GM18873 (cell line): Measurements from ENCODE around the gene NOL12.

Experiments
- ATAC-seq: cut with Tn5 transposase; IDR thresholded peaks from one replicate; pipeline ENCODE4 v1.9.1; 2021; ENCODE audit warnings: mild to moderate bottlenecking, moderate library complexity, moderate number of reproducible peaks; ENCODE audit not compliant: unreplicated experiment, low FRiP score

The NOL12 gene

GRCh38 chr22:37659066-37659896 is 26.9 kb upstream of the NOL12 start:
- no peak for ATAC-seq

GRCh38 chr22:37659897-37660708 is 26.0 kb upstream of the NOL12 start:
- ATAC-seq, result no peak

GRCh38 chr22:37660709-37661045 is 25.5 kb upstream of the NOL12 start:
- no peak for ATAC-seq

GRCh38 chr22:37661160-37661924 is 24.8 kb upstream of the NOL12 start:
- ATAC-seq, result no peak

GRCh38 chr22:37662039-37662438 is 24.1 kb upstream of the NOL12 start:
- no peak for ATAC-seq

- no peak for ATAC-seq
Measured at GRCh38 chr22:37663521-37664140, 22.5 kb upstream of the NOL12 start.

- no peak for ATAC-seq
Measured at GRCh38 chr22:37664249-37665101, 21.7 kb upstream of the NOL12 start.

- ATAC-seq, result no peak
Measured at GRCh38 chr22:37665487-37665886, 20.7 kb upstream of the NOL12 start.

- no peak for ATAC-seq
Measured at GRCh38 chr22:37669586-37669985, 16.6 kb upstream of the NOL12 start.

- ATAC-seq, result no peak
Measured at GRCh38 chr22:37672206-37672919, 13.8 kb upstream of the NOL12 start.

- no peak for ATAC-seq
Measured at GRCh38 chr22:37672920-37673455, 13.2 kb upstream of the NOL12 start.

- no peak for ATAC-seq
Measured at GRCh38 chr22:37674248-37674647, 11.9 kb upstream of the NOL12 start.

GRCh38 chr22:37674951-37675929 is 10.9 kb upstream of the NOL12 start, which contains the start of gene LGALS1:
Gene LGALS1 (plus strand): TSS chr22:37675636. CDS start chr22:37675703, 67 bp downstream.
- ATAC-seq, result no peak

- ATAC-seq, result no peak
Measured at GRCh38 chr22:37675930-37676735, 10.0 kb upstream of the NOL12 start.

- ATAC-seq, result no peak
Measured at GRCh38 chr22:37676736-37677492, 9.2 kb upstream of the NOL12 start.

GRCh38 chr22:37677493-37677974 is 8.6 kb upstream of the NOL12 start:
- no peak for ATAC-seq
